GM23338 (cell line): Measurements from ENCODE around the gene ATAD3B. TPM values are rescaled to one million over a fixed set of nuclear protein-coding genes. Genes with fewer than 3 reads are reported as not detected.
"Not testable (repeated sequence)": the region's sequence is repeated elsewhere in the genome, so short reads cannot be mapped to it uniquely, and the experiment has no call there.

Experiments
- ATAC-seq: fragments of 200-7000 bp; cut with Tn5 transposase; 3 replicates; pipeline ENCODE4 v1.9.1; 2020
- DNase-seq: peaks from one replicate; pipeline ENCODE4 v3.0.0-alpha.2; 2015; ENCODE audit warnings: low spot score
- H2AFZ ChIP-seq: fragments of 200-600 bp; sonication (generic); 2 replicates; pipeline ENCODE4 v1.8.0; 2016; ENCODE audit warnings: antibody characterized with exemption, mild to moderate bottlenecking, moderate library complexity
- H3F3A ChIP-seq: fragments of 200-600 bp; sonication (generic); replicated peaks from 2 replicates; pipeline ENCODE4 v1.8.0; 2017; ENCODE audit warnings: antibody characterized with exemption, mixed run types, low read depth
- H3K27ac ChIP-seq: fragments of 200-600 bp; sonication (generic); 2 replicates; pipeline ENCODE4 v1.6.1; 2016; ENCODE audit warnings: low read depth
- H3K27me3 ChIP-seq: fragments of 200-600 bp; sonication (generic); 2 replicates; pipeline ENCODE4 v1.8.0; 2016; ENCODE audit warnings: mild to moderate bottlenecking, mixed run types, moderate library complexity; ENCODE audit not compliant: insufficient read depth
- H3K36me3 ChIP-seq: fragments of 200-600 bp; sonication (generic); 2 replicates; pipeline ENCODE4 v1.8.0; 2016; ENCODE audit warnings: mild to moderate bottlenecking; ENCODE audit not compliant: insufficient read depth
- H3K4me1 ChIP-seq: fragments of 200-600 bp; sonication (generic); 2 replicates; pipeline ENCODE4 v1.8.0; 2016; ENCODE audit warnings: mild to moderate bottlenecking, moderate library complexity; ENCODE audit not compliant: insufficient read depth
- H3K4me2 ChIP-seq: fragments of 200-600 bp; sonication (generic); 2 replicates; pipeline ENCODE4 v1.7.1; 2017; ENCODE audit warnings: mixed run types
- H3K4me3 ChIP-seq: fragments of 200-600 bp; sonication (generic); 2 replicates; pipeline ENCODE4 v1.6.1; 2016; ENCODE audit warnings: mixed run types
- H3K79me2 ChIP-seq: fragments of 200-600 bp; sonication (generic); replicated peaks from 2 replicates; pipeline ENCODE4 v1.8.0; 2017; ENCODE audit warnings: mild to moderate bottlenecking; ENCODE audit not compliant: insufficient read depth
- H3K9me2 ChIP-seq: fragments of 200-600 bp; sonication (generic); 2 replicates; pipeline ENCODE4 v1.8.0; 2017; ENCODE audit not compliant: insufficient read depth
- H4K20me1 ChIP-seq: fragments of 200-600 bp; sonication (generic); replicated peaks from 2 replicates; pipeline ENCODE4 v1.8.0; 2017; ENCODE audit warnings: mild to moderate bottlenecking; ENCODE audit not compliant: insufficient read depth
- H3K27ac Mint-ChIP-seq: 2 replicates; pipeline ENCODE4 v1.8.0; 2020; ENCODE audit warnings: inconsistent platforms, mild to moderate bottlenecking, moderate library complexity, mixed read lengths
- H3K27me3 Mint-ChIP-seq: 3 replicates; pipeline ENCODE4 v1.8.0; 2022; ENCODE audit warnings: low read depth, mild to moderate bottlenecking, moderate library complexity, mixed read lengths, inconsistent platforms; ENCODE audit not compliant: insufficient read depth, poor library complexity
- H3K36me3 Mint-ChIP-seq: 3 replicates; pipeline ENCODE4 v1.8.0; 2021; ENCODE audit warnings: low read depth, mild to moderate bottlenecking, inconsistent platforms, moderate library complexity, mixed read lengths
- H3K4me1 Mint-ChIP-seq: 3 replicates; pipeline ENCODE4 v1.8.0; 2020; ENCODE audit warnings: mild to moderate bottlenecking, inconsistent platforms, mixed read lengths
- H3K4me3 Mint-ChIP-seq: 3 replicates; pipeline ENCODE4 v1.8.0; 2021; ENCODE audit warnings: moderate library complexity, mild to moderate bottlenecking, inconsistent platforms, mixed read lengths
- H3K9me3 Mint-ChIP-seq: 3 replicates; pipeline ENCODE4 v1.8.0; 2020; ENCODE audit warnings: moderate library complexity, mild to moderate bottlenecking, inconsistent platforms, mixed read lengths
- CREB1 ChIP-seq: fragments of 250-450 bp; sonication (Bioruptor Pico); IDR thresholded peaks from 2 replicates; pipeline ENCODE4 v1.5.0; 2020; ENCODE audit warnings: low read depth, mild to moderate bottlenecking, moderate library complexity
- CTCF ChIP-seq, 2 experiments: fragments of 200-600 bp in 1 of 2; sonication (generic) in 1 of 2; conservative IDR thresholded peaks; 2 replicates each; pipeline versions ENCODE4 v1.5.1 to v1.6.1; 2016 to 2017; ENCODE audit warnings: antibody characterized with exemption in 2 of 2, low read depth in 2 of 2, mild to moderate bottlenecking in 2 of 2, moderate library complexity in 1 of 2
- ETS1 ChIP-seq: IDR thresholded peaks from 2 replicates; pipeline ENCODE4 v1.6.1; 2016; ENCODE audit warnings: antibody characterized with exemption
- EZH2phosphoT487 ChIP-seq: fragments of 200-600 bp; sonication (generic); IDR thresholded peaks from one replicate; pipeline ENCODE4 v1.8.1; 2018; ENCODE audit warnings: antibody characterized with exemption; ENCODE audit not compliant: unreplicated experiment
- POLR2AphosphoS5 ChIP-seq: IDR thresholded peaks from 2 replicates; pipeline ENCODE4 v1.6.1; 2016; ENCODE audit warnings: antibody characterized with exemption, low read depth
- ZNF114 ChIP-seq: fragments of 250-450 bp; sonication (Bioruptor Pico); IDR thresholded peaks from 2 replicates; pipeline ENCODE4 v1.5.0; 2020; ENCODE audit warnings: mild to moderate bottlenecking, moderate library complexity
- ZNF331 ChIP-seq: fragments of 250-450 bp; sonication (Bioruptor Pico); IDR thresholded peaks from 2 replicates; pipeline ENCODE4 v1.5.0; 2020; ENCODE audit warnings: low read depth, mild to moderate bottlenecking, moderate library complexity
- ZNF462 ChIP-seq: fragments of 250-450 bp; sonication (Bioruptor Pico); IDR thresholded peaks from 2 replicates; pipeline ENCODE4 v1.5.0; 2020; ENCODE audit warnings: mild to moderate bottlenecking, moderate library complexity
- polyA plus RNA-seq: library from polyadenylated mRNA; unstranded; fragments of >200 nt; fragmentation: Nextera tagmentation; extraction: Ambion mirVana; gene quantifications from 2 replicates; pipeline ENCODE4 v1.2.1, GENCODE V29; 2016
- total RNA-seq: library from RNA; depleted of rRNA; stranded (reverse); fragments of >200 nt; shearing (Covaris generic); gene quantifications from 2 replicates; pipeline ENCODE4 v1.2.3, GENCODE V29; 2014

The ATAD3B gene
- total and polyA plus RNA-seq, 2 experiments from 2014 or later = 37.8 to 63.4 TPM

- Mint-ChIP-seq H3K4me1 (peaks cover 46% of the 10 kb centered on the region), H3K4me3 (peak overlapping the region; percentile 64), H3K9me3 (peaks cover 10% of the 10 kb centered on the region), H3K36me3 (peaks cover 4% of the 10 kb centered on the region; the same call in 2 of the 3 replicates), H3K27me3 (peaks cover 22% of the 10 kb centered on the region), H3K27ac (no peak overlapping the region; the same call in 1 of the 2 replicates)
- peaks cover 35% of the 10 kb centered on the region for H3K4me1 ChIP-seq
- no peaks in the 10 kb centered on the region for H3K27me3 ChIP-seq
- no peaks in the 10 kb centered on the region for H4K20me1 ChIP-seq
- H2AFZ ChIP-seq = no peak overlapping the region
- H3K4me3 ChIP-seq = no peak overlapping the region
- H3K27ac ChIP-seq = no peak overlapping the region
- peaks cover 20% of the 10 kb centered on the region for H3F3A ChIP-seq
- no peak for TF ChIP-seq CREB1 (CRISPR knock-in tag)
- DNase-seq (no peak), ATAC-seq (no peak)
- H3K4me2 ChIP-seq = no peak overlapping the region
- no peaks in the 10 kb centered on the region for H3K36me3 ChIP-seq
- H3K79me2 ChIP-seq = no peaks in the 10 kb centered on the region
- H3K9me2 ChIP-seq = no peaks in the 10 kb centered on the region
Measured at GRCh38 chr1:1428174-1428573, 43.4 kb upstream of the ATAD3B start.

- H3K4me2 ChIP-seq, H3K36me3 Mint-ChIP-seq, H2AFZ ChIP-seq, H3K36me3 ChIP-seq, H3K27me3 ChIP-seq, DNase-seq, H3K27ac Mint-ChIP-seq, H3K79me2 ChIP-seq, H3K27ac ChIP-seq, H3K4me3 ChIP-seq, H3K9me3 Mint-ChIP-seq, H3K4me3 Mint-ChIP-seq, ATAC-seq, H3K9me2 ChIP-seq, H4K20me1 ChIP-seq: not testable (repeated sequence)
- Histone ChIP-seq H3K4me1 (peaks cover 41% of the 10 kb centered on the region), H3F3A (peaks cover 17% of the 10 kb centered on the region)
- Mint-ChIP-seq H3K4me1 (peaks cover 48% of the 10 kb centered on the region), H3K27me3 (peaks cover 22% of the 10 kb centered on the region)
Measured at GRCh38 chr1:1428967-1429366, 42.6 kb upstream of the ATAD3B start.

GRCh38 chr1:1429671-1430073, 41.9 kb upstream of the ATAD3B start:
- peaks cover 50% of the 10 kb centered on the region for H3K4me1 Mint-ChIP-seq
- H3K9me3 Mint-ChIP-seq = peaks cover 10% of the 10 kb centered on the region
- H4K20me1 ChIP-seq = no peaks in the 10 kb centered on the region
- no peak overlapping the region; the same call in 1 of the 2 replicates for H3K27ac ChIP-seq
- no peaks in the 10 kb centered on the region for H3K27me3 ChIP-seq
- H3K27ac Mint-ChIP-seq = peak overlapping the region; percentile 48; the same call in 1 of the 2 replicates
- no peaks in the 10 kb centered on the region for H3K36me3 ChIP-seq
- H3K4me3 Mint-ChIP-seq = peak overlapping the region; percentile 27; the same call in 1 of the 3 replicates
- peaks cover 4% of the 10 kb centered on the region; the same call in 2 of the 3 replicates for H3K36me3 Mint-ChIP-seq
- DNase-seq = no peak
- no peaks in the 10 kb centered on the region for H3K9me2 ChIP-seq
- no peak overlapping the region for H2AFZ ChIP-seq
- no peaks in the 10 kb centered on the region for H3K79me2 ChIP-seq
- H3F3A ChIP-seq = peaks cover 17% of the 10 kb centered on the region
- no peak overlapping the region for H3K4me2 ChIP-seq
- ATAC-seq = no peak
- no peak overlapping the region for H3K4me3 ChIP-seq
- H3K4me1 ChIP-seq = peaks cover 45% of the 10 kb centered on the region
- H3K27me3 Mint-ChIP-seq = peaks cover 22% of the 10 kb centered on the region
- no peak for TF ChIP-seq ZNF462 (CRISPR knock-in tag)
- no peak for TF ChIP-seq ZNF114 (CRISPR knock-in tag)
- no peak for TF ChIP-seq ETS1
- no peak for TF ChIP-seq EZH2phosphoT487
- no peak for TF ChIP-seq CTCF (conservative IDR thresholded peaks at IDR 0.05; ENCODE audit: low read depth in 2 of 2)
- TF ChIP-seq CREB1 (CRISPR knock-in tag) = no peak
- TF ChIP-seq ZNF331 = no peak
- no peak for TF ChIP-seq POLR2AphosphoS5
